ENCODE results near the gene EYS. TPM values are rescaled to one million over a fixed set of nuclear protein-coding genes. Genes with fewer than 3 reads are reported as not detected.
"Not testable (repeated sequence)": the region's sequence is repeated elsewhere in the genome, so short reads cannot be mapped to it uniquely, and the experiment has no call there.

EYS gene
- polyA plus RNA-seq, 1 experiment: not detected

GRCh38 chr6:63859528-63859927, 1847.5 kb downstream of the EYS start:
- no peak for TF ChIP-seq CTCF (IDR thresholded peaks at IDR 0.05; ENCODE audit: low read depth, low read length)
- no peak for DNase-seq (ENCODE audit: low read depth, low spot score)
- H3K4me3 ChIP-seq (ENCODE audit: low read depth, low read length): no peak overlapping the region
- H3K9me3 ChIP-seq (ENCODE audit: control insufficient read depth, insufficient read depth, low read length): no peaks in the 10 kb centered on the region
- no peak overlapping the region for H3K27ac ChIP-seq (ENCODE audit: low read depth, low read length)
- ChIA-PET CTCF (interaction anchor here (0.7 to 1.0 kb wide), 2 partner anchors 12 to 507 kb away, joined by 3 read pairs; no protein-coding TSS in a partner anchor), POLR2A (interaction anchor here (0.6 kb wide), 1 partner anchor 39 kb away, joined by 4 read pairs; no protein-coding TSS in a partner anchor)
- no peaks in the 10 kb centered on the region for H3K27me3 ChIP-seq (ENCODE audit: control insufficient read depth, insufficient read depth, low read length)

GRCh38 chr6:63858691-63859090, 1848.3 kb downstream of the EYS start:
- CTCF ChIA-PET: no interaction called here
- no peak overlapping the region for H3K27ac ChIP-seq (ENCODE audit: low read depth, low read length)
- DNase-seq (ENCODE audit: low read depth, low spot score): no peak
- no peak for TF ChIP-seq CTCF (IDR thresholded peaks at IDR 0.05; ENCODE audit: low read depth, low read length)
- no peaks in the 10 kb centered on the region for H3K27me3 ChIP-seq (ENCODE audit: control insufficient read depth, insufficient read depth, low read length)
- no peaks in the 10 kb centered on the region for H3K9me3 ChIP-seq (ENCODE audit: control insufficient read depth, insufficient read depth, low read length)
- POLR2A ChIA-PET: interaction anchor here (0.6 kb wide), 1 partner anchor 40 kb away, joined by 4 read pairs; no protein-coding TSS in a partner anchor
- H3K4me3 ChIP-seq (ENCODE audit: low read depth, low read length): no peak overlapping the region

- DNase-seq (ENCODE audit: low read depth, low spot score): no peak
Observed at GRCh38 chr6:63856271-63856670, 1850.8 kb downstream of the EYS start.

GRCh38 chr6:63844287-63844686, 1862.7 kb downstream of the EYS start:
- peak; percentile 81 for DNase-seq (ENCODE audit: low read depth, low spot score)
- H3K4me3 ChIP-seq (ENCODE audit: low read depth, low read length): no peak overlapping the region
- H3K27ac ChIP-seq (ENCODE audit: low read depth, low read length): no peak overlapping the region
- no peak for TF ChIP-seq CTCF (IDR thresholded peaks at IDR 0.05; ENCODE audit: low read depth, low read length)
- POLR2A ChIA-PET: interaction anchor here (0.9 kb wide), 1 partner anchor 38 kb away, joined by 6 read pairs; no protein-coding TSS in a partner anchor
- no peaks in the 10 kb centered on the region for H3K27me3 ChIP-seq (ENCODE audit: control insufficient read depth, insufficient read depth, low read length)
- no peaks in the 10 kb centered on the region; the same call in 1 of the 2 replicates for H3K9me3 ChIP-seq (ENCODE audit: control insufficient read depth, insufficient read depth, low read length)
- CTCF ChIA-PET: no interaction called here

More at GRCh38 chr6:63856271-63856670, 1850.8 kb downstream of the EYS start:
- no peak overlapping the region for H3K27ac ChIP-seq (ENCODE audit: low read depth, low read length)
- H3K4me3 ChIP-seq (ENCODE audit: low read depth, low read length): no peak overlapping the region
- no peak for TF ChIP-seq CTCF (IDR thresholded peaks at IDR 0.05; ENCODE audit: low read depth, low read length)
- ChIA-PET CTCF (interaction anchor here (0.6 kb wide), 1 partner anchor 304 kb away, joined by 4 read pairs; no protein-coding TSS in a partner anchor), POLR2A (interaction anchor here (0.7 kb wide), 1 partner anchor 177 kb away, joined by 4 read pairs; no protein-coding TSS in a partner anchor)
- no peaks in the 10 kb centered on the region for H3K27me3 ChIP-seq (ENCODE audit: control insufficient read depth, insufficient read depth, low read length)
- H3K9me3 ChIP-seq (ENCODE audit: control insufficient read depth, insufficient read depth, low read length): no peaks in the 10 kb centered on the region

GRCh38 chr6:63839485-63839884, 1867.5 kb downstream of the EYS start:
- Histone ChIP-seq H3K27me3 (ENCODE audit: control insufficient read depth, insufficient read depth, low read length) (no peaks in the 10 kb centered on the region), H3K9me3 (ENCODE audit: control insufficient read depth, insufficient read depth, low read length) (no peaks in the 10 kb centered on the region), H3K4me3 (ENCODE audit: low read depth, low read length) (no peak overlapping the region), H3K27ac (ENCODE audit: low read depth, low read length) (no peak overlapping the region)
- TF ChIP-seq CTCF (IDR thresholded peaks at IDR 0.05; ENCODE audit: low read depth, low read length): no peak
- POLR2A ChIA-PET: interaction anchor here (0.6 kb wide), 1 partner anchor 284 kb away, joined by 3 read pairs; no protein-coding TSS in a partner anchor
- CTCF ChIA-PET: interaction anchor here (0.6 kb wide), 1 partner anchor 37 kb away, joined by 4 read pairs; no protein-coding TSS in a partner anchor
- DNase-seq (ENCODE audit: low read depth, low spot score): no peak

- H3K27ac ChIP-seq (ENCODE audit: low read depth, low read length); H3K4me3 ChIP-seq (ENCODE audit: low read depth, low read length); POLR2A ChIA-PET; DNase-seq (ENCODE audit: low read depth, low spot score); H3K9me3 ChIP-seq (ENCODE audit: control insufficient read depth, insufficient read depth, low read length); H3K27me3 ChIP-seq (ENCODE audit: control insufficient read depth, insufficient read depth, low read length): not testable (repeated sequence)
- CTCF ChIA-PET: interaction anchor here (0.7 kb wide), 1 partner anchor 25 kb away, joined by 4 read pairs; no protein-coding TSS in a partner anchor
Observed at GRCh38 chr6:63828678-63829077, 1878.3 kb downstream of the EYS start.

All from AG04450 (cell line).